ENCODE measurements around the gene ADGRG1.

DNA sequence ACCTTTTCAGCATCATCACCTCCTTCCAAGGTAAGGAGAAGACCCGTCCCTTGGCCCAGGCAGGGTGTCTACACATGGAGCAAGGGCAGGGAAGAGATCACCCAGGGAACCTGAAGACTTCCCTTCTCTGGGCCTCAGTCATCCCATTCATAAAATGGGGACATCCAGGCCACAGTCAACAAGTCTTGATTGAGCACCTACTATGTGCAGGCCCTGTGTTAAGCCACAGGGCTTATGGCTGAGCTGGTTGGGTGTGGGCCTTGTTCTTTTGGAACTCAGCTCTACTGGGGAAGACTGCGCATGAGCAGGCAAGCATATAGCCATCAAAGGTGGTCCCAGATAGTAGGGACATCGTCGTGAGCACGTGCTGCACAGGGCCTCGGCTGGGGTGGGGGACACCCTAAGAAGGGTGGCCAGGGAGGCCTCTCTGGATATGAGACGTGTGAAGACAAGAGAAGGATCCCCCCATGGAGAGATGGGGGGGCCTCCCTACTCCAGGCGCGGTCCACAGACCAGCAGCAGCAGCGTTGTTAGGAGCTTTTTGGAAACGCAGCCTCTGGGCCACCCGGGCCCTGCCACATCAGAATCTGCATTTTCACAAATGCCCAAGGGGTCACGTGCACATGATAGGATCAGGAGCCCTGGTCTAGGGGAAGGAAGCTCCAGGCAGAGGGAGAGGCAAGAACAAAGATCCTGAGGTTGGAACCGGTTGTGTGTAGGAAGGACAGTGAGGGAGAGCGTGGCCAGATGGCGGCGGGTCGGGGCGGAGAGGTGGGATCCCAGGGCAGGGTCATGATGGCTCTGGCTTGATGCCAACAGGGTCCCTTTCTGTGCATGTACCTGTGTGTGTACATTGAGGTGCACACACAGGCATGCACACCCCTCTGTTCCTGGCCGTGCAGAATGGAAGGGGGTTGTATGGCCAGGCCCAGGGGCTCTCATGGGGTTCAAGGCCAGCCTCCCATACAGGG, 33.8 kb downstream of the ADGRG1 start:
- TF ChIP-seq POLR2AphosphoS5 (IDR thresholded peaks at IDR 0.05; ENCODE audit: low read depth, low read length) (no peak), SIN3A (IDR thresholded peaks at IDR 0.05; ENCODE audit: borderline replicate concordance, insufficient read depth, low read length) (no peak), TAF1 (IDR thresholded peaks at IDR 0.05; ENCODE audit: borderline replicate concordance, insufficient read depth, low read length) (no peak), FOXP2 (optimal IDR thresholded peaks at IDR 0.05; ENCODE audit: borderline replicate concordance, extremely low read depth, extremely low read length, insufficient read depth) (no peak)
- TF ChIP-seq, protein P1, sequence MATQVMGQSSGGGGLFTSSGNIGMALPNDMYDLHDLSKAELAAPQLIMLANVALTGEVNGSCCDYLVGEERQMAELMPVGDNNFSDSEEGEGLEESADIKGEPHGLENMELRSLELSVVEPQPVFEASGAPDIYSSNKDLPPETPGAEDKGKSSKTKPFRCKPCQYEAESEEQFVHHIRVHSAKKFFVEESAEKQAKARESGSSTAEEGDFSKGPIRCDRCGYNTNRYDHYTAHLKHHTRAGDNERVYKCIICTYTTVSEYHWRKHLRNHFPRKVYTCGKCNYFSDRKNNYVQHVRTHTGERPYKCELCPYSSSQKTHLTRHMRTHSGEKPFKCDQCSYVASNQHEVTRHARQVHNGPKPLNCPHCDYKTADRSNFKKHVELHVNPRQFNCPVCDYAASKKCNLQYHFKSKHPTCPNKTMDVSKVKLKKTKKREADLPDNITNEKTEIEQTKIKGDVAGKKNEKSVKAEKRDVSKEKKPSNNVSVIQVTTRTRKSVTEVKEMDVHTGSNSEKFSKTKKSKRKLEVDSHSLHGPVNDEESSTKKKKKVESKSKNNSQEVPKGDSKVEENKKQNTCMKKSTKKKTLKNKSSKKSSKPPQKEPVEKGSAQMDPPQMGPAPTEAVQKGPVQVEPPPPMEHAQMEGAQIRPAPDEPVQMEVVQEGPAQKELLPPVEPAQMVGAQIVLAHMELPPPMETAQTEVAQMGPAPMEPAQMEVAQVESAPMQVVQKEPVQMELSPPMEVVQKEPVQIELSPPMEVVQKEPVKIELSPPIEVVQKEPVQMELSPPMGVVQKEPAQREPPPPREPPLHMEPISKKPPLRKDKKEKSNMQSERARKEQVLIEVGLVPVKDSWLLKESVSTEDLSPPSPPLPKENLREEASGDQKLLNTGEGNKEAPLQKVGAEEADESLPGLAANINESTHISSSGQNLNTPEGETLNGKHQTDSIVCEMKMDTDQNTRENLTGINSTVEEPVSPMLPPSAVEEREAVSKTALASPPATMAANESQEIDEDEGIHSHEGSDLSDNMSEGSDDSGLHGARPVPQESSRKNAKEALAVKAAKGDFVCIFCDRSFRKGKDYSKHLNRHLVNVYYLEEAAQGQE (IDR thresholded peaks at IDR 0.05; ENCODE audit: insufficient read depth in 1 of 2, low read depth in 2 of 2, low read length in 2 of 2) = no peak

Measured in PFSK-1 (cell line).